ENCODE results near the gene KIF3B. TPM values are rescaled to one million over a fixed set of nuclear protein-coding genes. Genes with fewer than 3 reads are reported as not detected.
"Not testable (repeated sequence)": the region's sequence is repeated elsewhere in the genome, so short reads cannot be mapped to it uniquely, and the experiment has no call there.

Gene KIF3B
- total and polyA plus RNA-seq, 11 donors, result 3.2 to 25.4 (median 11.4) TPM

DNA sequence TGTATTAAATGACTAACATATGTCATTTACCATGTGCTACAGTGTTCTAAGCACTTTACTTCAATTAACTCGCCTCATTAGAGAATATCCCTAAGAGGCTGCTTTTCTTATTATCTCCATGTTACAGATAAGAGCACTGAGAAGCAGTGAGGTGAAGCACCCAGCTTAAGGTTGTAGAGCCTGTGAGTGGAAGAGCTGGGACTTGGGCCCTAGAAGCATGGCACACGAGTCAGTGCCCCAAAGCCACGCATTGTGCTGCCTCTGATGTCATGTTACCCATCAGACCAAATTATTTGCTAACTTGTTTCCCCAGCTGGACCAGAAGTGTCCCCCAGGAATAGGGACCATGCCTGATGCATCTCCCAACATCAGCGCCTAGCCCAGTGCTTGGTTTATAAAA is 35.6 kb upstream of the KIF3B start:
- WGBS, 4 donors, result 83 to 91% (median 86%) methylated on average over 4 of the region's 4 CpGs
- Histone ChIP-seq H3K27me3 (no peaks in the 10 kb centered on the region), H3K27ac (no peak overlapping the region), H3K4me3 (no peak overlapping the region), H3K4me1 (peaks cover 0 to 9% (median 0%) of the 10 kb centered on the region in 12 donors), H3K9me3 (no peaks in the 10 kb centered on the region), H3K36me3 (peaks cover 0 to 4% (median 0%) of the 10 kb centered on the region in 9 donors)
- TF ChIP-seq, protein P1, sequence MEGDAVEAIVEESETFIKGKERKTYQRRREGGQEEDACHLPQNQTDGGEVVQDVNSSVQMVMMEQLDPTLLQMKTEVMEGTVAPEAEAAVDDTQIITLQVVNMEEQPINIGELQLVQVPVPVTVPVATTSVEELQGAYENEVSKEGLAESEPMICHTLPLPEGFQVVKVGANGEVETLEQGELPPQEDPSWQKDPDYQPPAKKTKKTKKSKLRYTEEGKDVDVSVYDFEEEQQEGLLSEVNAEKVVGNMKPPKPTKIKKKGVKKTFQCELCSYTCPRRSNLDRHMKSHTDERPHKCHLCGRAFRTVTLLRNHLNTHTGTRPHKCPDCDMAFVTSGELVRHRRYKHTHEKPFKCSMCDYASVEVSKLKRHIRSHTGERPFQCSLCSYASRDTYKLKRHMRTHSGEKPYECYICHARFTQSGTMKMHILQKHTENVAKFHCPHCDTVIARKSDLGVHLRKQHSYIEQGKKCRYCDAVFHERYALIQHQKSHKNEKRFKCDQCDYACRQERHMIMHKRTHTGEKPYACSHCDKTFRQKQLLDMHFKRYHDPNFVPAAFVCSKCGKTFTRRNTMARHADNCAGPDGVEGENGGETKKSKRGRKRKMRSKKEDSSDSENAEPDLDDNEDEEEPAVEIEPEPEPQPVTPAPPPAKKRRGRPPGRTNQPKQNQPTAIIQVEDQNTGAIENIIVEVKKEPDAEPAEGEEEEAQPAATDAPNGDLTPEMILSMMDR (IDR thresholded peaks at IDR 0.05), result no peak
- TF ChIP-seq POLR2A (IDR thresholded peaks at IDR 0.05), result no peak
- no peak for DNase-seq
- intact Hi-C loops (cut with DNase I), result no loop called here
- ATAC-seq, result no peak

DNA sequence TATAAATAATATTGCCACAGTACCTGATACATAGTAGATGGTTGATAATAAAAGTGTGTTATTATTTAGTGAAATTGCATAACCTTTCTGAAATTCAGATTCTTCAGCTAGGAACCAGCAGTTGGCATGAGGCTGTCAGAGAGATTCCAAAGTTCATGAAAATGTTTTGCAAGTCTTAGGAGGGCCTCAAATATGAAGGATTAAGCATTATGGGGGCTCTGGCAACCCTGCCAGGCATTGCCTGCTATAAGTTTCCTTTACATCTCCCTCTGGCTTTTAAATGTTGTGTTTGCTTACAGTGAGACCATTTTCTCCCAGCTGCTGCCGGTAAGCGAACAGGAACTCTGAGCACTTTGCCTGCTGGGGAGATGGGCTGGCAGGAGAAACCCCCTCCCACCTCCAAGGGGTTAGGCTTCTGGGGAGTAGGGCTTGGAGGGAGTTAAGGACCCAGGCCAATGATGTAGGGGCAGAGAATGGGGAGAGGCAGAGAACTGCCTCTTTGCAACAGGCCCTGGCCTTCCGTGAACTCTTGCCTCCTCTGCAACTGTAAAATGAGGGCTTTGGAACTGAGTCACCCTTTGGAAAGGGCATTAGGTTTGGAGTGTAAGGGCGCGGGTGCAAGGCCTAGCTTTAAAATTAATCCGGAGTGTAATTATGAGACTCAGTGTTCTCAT is 33.2 kb upstream of the KIF3B start:
- ATAC-seq, result no peak
- TF ChIP-seq POLR2A (IDR thresholded peaks at IDR 0.05), result no peak
- TF ChIP-seq, protein P1 (IDR thresholded peaks at IDR 0.05), result no peak
- H3K9me3 ChIP-seq, result no peaks in the 10 kb centered on the region
- H3K27ac ChIP-seq, result no peak overlapping the region
- no peak overlapping the region for H3K4me3 ChIP-seq
- H3K27me3 ChIP-seq, result no peaks in the 10 kb centered on the region
- WGBS, 4 donors, result 85 to 95% (median 91%) methylated on average over 6 of the region's 6 CpGs
- no peak for DNase-seq
- H3K4me1 ChIP-seq, result peaks cover 0 to 9% (median 0%) of the 10 kb centered on the region in 12 donors
- no peaks in the 10 kb centered on the region for H3K36me3 ChIP-seq
- intact Hi-C loops (cut with DNase I), result no loop called here

DNA sequence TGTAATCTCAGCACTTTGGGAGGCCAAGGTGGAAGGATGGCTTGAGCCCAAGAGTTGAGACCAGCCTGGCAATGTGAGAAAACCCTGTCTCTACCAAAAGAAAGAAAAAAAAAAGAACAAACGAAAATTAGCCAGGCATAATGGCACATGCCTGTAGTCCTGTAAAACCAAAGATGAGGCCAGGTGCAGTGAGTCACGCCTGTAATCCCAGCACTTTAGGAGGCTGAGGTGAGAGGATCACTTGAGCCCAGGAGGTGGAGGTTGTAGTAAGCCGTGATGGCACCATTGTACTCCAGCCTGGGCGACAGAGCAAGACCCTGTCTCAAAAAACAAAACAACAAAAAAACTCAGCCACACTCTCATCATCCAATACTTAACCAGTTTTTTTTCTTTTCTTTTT is 32.5 kb upstream of the KIF3B start:
- no peaks in the 10 kb centered on the region for H3K9me3 ChIP-seq
- no peak overlapping the region for H3K4me3 ChIP-seq
- TF ChIP-seq POLR2A (IDR thresholded peaks at IDR 0.05), result no peak
- TF ChIP-seq, protein P1 (IDR thresholded peaks at IDR 0.05), result no peak
- intact Hi-C loops (cut with DNase I), result no loop called here
- 86 to 94% (median 91%) methylated on average over 4 of the region's 4 CpGs for WGBS, 4 donors
- no peak overlapping the region for H3K27ac ChIP-seq
- DNase-seq, result no peak
- no peak for ATAC-seq
- H3K27me3 ChIP-seq, result no peaks in the 10 kb centered on the region
- H3K36me3 ChIP-seq, result no peaks in the 10 kb centered on the region
- peaks cover 0 to 5% (median 0%) of the 10 kb centered on the region in 12 donors for H3K4me1 ChIP-seq

DNA sequence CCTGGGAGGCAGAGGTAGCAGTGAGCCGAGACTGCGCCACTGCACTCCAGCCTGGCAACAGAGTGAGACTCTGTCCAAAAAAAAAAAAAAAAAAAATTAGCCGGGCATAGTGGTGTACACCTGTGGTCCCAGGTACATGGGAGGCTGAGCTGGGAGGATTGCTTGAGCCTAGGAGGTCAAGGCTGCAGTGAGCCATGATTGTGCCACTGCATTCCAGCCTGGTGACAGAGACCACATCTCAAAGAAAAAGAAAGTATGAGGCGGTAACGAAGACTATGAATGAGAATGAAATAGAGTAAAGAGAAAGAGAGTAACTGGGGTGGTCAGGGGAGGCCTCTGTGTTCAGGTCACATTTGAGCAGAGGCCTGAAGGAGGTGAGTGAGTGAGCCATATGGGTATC is 31.2 kb upstream of the KIF3B start:
- H3K9me3 ChIP-seq; ATAC-seq; H3K4me1 ChIP-seq; intact Hi-C loops (cut with DNase I); H3K36me3 ChIP-seq; DNase-seq; H3K4me3 ChIP-seq; H3K27me3 ChIP-seq; H3K27ac ChIP-seq: not testable (repeated sequence)
- WGBS, 4 donors, result 92 to 98% (median 93%) methylated on average over 5 of the region's 5 CpGs

DNA sequence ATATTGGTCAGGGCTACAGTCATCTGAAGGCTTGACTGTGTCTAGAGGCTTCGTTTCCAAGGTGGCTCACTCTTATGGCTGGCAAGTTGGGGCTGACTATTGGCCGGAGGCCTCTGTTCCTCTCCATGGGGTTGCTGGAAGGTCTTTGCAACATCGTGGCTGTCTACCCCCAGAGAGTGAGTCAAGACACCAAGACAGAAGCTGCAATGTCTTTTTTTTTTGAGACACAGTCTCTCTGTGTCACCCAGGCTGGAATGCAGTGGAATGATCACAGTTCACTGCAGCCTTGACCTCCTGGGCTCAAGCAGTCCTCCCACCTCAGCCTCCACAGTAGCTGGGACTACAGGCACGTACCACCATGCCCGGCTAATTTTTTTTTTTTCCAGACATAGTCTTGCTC is 29.4 kb upstream of the KIF3B start:
- no peaks in the 10 kb centered on the region for H3K36me3 ChIP-seq
- intact Hi-C loops (cut with DNase I), result no loop called here
- TF ChIP-seq, protein P1 (IDR thresholded peaks at IDR 0.05), result no peak
- no peak for TF ChIP-seq POLR2A (IDR thresholded peaks at IDR 0.05)
- no peak overlapping the region for H3K27ac ChIP-seq
- ATAC-seq (no peak), DNase-seq (no peak)
- no peaks in the 10 kb centered on the region for H3K9me3 ChIP-seq
- H3K27me3 ChIP-seq, result no peaks in the 10 kb centered on the region
- no peaks in the 10 kb centered on the region for H3K4me1 ChIP-seq
- 81 to 89% (median 82%) methylated on average over 5 of the region's 5 CpGs for WGBS, 4 donors
- H3K4me3 ChIP-seq, result no peak overlapping the region

All from heart left ventricle (tissue), 16 donors.